Brain pericyte (primary cell): ENCODE data around the gene VPS29.
A peak's percentile ranks its signal among the peaks of the same experiment; 100 is the strongest.
"Not testable (repeated sequence)": the region's sequence is repeated elsewhere in the genome, so short reads cannot be mapped to it uniquely, and the experiment has no call there.

Source experiments
- DNase-seq: peaks from one replicate; pipeline ENCODE4 v3.0.0-alpha.2; 2012; ENCODE audit warnings: low read depth, low spot score

VPS29 gene

DNA sequence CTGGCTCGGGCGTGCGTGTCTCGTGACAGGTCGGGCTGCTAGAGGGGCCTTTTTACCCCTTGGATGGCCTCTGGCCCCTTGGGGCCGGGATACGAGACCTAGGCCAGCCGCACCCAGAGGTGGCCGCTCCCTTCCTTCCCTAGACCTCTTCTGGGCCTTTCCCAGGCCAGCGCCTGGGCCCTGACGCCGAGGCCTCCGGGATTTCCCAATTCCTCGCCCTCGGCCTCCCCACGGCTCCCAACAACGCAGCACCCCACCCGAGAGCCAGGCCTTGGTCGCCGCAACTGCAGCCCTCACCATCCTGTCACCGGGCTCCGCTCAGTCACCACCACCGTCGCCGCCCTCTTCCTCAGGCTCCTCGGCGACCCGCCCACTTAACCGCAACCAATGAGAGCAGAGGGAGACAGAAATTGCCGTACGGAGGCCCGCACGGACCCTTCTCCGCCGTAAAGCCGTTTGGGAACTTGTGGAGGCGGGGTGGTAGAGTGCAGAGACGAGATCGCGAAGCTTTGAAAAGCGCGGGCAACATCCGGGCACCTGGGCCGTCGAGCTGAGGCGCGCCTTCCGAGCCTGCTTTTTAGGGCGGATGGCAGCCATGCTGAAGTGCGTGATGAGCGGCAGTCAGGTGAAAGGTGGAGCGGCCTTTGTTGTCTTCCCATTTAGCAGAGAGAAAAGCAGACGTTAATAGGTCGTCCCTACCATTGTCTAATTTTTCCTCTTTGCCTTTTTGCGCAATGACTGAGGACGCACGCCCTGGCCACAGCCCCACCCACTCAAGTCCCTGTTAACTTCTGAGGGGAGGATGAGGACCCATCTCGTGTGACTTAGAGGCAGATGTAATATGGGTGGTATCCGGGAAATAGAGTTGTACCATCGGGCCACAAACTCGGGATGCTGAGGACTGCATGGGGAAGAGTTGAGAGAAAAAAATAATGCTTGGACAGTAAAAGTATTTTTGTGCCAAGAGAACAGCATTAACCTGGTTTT, at the start of gene VPS29, which contains the start of gene RAD9B:
VPS29 (minus strand) TSS at position 360 of the 987 bp plus-strand sequence; CDS start at position 300, 60 bp downstream.
RAD9B (plus strand) TSS at position 580 of the 987 bp plus-strand sequence; CDS start at position 587, 7 bp downstream.
- peak; percentile 90 for DNase-seq

DNA sequence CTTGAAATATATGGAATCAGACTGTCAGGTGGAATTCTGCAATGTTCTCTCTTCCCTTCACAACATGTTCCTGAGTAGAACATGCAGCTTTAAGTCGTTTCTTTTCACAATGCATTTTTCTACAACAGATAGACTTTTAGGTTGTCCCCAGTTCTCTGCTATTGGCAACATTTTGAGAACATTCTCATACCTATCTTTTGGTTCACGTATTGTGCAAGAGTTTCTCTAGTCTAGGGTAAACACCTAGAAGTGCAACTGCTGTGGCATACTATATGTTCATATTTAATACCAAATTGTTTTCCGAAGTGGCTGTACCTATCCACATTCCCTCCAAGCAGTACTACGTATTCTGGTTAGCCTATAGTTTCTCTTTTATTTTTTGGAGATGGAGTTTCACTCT, 49.1 kb upstream of the VPS29 start:
- no peak for DNase-seq

DNA sequence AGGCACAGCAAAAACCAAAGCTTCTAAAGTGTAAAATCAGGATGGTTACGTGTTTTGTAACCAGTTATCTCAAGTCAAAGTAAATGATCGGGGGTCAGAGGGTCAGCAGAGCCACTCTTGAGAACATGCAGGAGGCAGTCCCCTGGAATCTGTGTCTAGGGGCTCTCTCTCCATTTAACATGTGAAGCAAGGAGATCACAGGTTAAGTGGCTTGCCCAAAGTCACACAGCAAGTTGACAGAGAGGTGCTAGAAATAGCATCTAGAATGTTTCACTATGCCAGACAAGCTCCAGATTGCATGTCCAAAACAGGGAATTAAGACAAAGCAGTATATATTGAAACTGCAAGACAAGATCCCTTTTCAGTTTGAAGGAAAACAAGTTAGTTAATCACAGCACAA, 47.8 kb upstream of the VPS29 start:
- DNase-seq = no peak

DNA sequence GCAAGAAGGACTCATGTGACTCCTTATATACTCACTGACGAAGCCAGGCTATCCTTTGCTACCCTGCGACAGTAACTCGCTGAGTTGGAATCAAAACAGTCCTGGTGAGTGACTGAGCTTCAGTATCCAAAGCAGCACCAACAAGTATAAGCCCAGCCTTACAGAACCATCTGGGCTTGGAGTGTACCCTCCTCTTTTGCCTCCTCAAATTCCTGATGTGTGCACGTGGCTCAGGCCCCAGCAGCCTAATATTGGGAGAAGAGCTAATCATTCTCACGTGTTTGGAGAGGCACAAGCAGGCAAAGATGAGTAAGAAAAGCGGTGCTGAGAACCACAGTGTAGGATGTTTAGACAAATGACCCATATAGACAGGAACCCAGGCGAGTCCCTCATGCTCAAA, 46.8 kb upstream of the VPS29 start:
- DNase-seq = no peak

DNA sequence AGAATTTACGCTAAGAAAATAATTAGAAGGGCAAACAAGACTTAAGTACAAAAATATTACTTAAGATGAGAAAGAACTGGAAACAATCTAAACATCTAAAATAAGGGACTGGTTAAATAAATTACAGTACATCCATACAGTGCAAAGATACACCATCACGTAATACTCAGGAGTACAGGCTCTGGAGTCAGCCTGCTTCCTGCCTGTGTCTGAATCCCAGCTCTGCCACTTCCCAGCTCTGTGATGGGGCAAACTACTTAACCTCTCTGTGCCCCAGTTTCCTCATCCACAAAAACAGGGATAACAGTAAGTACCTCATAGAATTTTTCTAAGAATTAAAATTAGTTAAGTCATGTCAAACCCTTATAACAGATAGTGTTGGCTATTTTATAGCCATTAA, 45.2 kb upstream of the VPS29 start:
- no peak for DNase-seq

DNA sequence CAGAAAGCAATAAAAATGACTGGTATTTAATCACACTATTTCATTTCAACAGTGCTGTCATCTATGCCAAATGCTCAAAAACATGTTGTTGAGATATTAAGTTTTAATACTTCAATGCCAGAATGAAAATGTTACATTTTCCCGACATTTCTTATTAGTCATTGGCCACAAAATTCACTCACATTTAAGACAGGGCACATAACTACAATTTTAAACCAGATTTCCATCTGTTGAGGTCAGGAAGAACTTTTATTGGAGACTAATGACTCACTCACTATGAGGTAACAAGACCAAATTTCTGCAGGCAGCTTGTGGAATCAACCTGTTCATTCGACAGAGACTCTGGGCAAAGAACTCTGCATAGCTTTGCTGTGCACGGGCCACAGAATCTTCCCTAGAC, 44.4 kb upstream of the VPS29 start:
- DNase-seq = no peak

DNA sequence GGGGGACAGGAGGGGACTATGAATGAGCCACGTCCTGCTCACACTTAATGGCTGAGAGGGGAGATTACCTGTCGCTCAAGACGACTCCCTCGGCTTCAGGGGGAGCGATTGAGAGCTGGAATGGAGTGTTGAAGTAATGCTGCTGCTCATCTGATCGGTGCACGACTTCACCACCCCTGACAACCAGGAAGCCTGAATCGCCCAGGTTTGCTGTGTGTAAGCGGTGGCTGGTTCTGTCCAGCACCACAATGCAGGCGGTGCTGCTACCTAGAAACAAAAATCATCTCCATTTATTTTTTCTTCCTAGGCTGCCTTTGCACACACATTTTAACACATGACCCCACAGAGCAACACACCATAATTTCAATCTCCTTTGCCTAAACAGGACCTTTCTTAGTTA, 43.9 kb upstream of the VPS29 start:
- DNase-seq = no peak

DNA sequence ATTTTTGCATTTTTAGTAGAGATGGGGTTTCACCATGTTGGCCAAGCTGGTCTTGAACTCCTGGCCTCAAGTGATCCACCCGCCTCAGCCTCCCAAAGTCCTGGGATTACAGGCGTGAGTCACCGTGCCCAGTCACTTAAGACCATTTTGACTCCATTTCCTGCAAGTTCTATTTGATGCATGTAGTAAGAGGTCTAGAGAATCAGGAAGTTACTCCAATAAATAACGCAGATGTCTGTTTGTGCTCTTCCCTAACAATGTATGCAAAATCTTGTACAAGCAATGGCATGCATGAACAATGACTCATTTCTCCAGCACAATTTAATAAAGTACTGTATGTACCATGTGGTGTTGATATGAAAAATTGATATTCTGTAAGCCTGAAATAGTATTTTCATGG, 43.3 kb upstream of the VPS29 start:
- not testable (repeated sequence) for DNase-seq

DNA sequence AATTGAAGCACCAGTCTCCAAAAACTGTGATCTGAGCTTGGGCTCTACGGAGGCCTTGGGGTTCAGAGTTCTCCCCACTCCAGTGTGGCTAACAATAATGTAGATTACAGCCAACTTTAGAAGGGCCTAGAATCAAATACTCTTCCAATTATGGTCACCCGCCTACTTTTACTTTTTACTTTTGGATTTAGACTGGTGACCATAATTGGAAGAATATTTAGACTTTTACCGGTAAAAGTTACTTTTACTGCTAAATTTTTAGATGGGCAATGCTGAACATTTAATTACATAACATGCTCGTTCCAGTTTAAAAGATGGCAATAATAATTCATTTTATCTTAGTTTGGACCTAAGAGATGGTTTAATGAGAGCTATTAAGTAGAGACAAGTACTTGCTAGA, 42.1 kb upstream of the VPS29 start:
- no peak for DNase-seq

DNA sequence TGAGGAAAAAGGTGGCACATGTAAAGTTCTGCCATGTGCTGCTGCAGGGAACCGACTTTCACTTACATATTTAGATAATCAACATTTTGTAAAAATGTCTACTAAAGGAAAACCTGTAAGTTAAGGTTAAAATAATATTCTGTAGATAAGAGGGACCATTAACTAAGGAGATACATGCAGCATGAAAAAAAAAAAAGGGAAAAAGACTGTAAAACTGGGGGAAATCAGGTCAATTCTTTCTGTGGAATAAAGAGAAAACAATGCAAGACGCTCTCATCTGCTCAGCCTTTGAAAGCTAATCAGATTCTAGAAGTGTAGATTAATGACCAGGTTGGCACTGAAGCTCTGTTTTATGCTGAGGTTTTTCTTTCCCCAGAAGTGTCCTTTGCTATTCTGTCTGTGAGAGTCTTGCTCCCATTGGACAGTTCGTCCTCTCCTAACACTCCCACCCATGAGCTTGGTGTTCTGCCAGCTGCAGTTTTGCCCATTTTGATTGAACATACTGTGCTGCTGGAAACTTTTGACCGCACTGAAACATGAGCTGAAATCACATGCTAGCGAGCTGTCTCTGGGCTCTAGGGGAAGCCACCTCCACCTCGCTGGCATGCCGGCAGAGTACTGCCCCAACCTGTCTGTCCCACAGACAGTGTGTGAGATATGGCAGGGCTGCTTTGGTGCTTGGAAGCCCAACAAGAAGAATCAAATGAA, 41.5 kb upstream of the VPS29 start:
- peak; percentile 60 for DNase-seq

DNA sequence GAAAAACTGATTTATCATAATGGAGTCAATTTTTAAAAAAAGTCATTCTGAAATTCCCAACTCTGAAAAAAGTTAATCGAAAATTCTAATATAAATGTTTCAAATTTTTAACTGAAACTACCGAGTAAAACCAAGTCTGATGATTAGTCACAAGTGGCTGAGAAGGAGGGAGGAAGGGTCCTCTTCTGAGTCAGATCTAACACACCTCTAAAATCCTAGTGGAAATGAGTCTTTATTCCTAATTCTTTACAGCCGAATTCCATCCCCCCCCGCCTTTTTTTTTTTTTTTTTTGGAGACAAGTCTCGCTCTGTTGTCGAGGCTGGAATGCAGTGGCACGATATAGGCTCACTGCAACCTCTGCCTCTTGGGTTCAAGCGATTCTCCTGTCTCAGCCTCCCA, 38.1 kb upstream of the VPS29 start:
- no peak for DNase-seq

DNA sequence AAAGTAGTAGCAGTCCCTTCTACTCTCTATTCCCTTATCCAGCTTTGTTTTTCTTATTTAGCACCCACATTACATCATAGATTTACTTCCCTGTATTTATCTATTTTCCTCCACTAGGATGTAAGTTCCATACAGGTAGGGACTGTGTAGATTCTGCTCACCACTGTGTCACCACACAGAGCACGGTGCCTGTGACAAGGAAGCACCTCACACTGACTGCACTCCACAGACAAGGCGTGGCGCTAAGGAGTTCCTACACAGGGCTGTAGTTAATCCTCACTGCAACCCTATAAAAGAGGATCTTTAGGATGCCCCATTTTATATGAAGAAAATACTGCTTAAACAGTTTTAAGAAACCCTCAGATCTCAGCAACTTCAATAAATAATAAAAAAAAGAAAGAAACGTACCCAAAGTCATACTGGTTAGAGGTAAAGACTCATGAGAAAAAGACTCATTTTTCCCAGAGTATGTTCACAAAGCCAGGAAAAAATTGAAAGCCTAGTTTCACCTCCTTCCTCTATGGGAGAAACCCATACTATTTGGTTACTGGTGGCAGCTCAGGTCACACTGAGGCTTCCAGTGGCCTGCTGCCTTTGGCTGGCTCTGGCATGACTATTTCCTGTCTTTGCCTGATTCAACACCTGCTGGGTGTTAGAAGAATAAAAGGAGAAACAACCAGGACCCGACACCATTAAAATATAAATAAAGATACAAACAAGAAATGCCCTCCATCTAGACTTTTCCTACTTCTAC, 37.1 kb upstream of the VPS29 start:
- no peak for DNase-seq

DNA sequence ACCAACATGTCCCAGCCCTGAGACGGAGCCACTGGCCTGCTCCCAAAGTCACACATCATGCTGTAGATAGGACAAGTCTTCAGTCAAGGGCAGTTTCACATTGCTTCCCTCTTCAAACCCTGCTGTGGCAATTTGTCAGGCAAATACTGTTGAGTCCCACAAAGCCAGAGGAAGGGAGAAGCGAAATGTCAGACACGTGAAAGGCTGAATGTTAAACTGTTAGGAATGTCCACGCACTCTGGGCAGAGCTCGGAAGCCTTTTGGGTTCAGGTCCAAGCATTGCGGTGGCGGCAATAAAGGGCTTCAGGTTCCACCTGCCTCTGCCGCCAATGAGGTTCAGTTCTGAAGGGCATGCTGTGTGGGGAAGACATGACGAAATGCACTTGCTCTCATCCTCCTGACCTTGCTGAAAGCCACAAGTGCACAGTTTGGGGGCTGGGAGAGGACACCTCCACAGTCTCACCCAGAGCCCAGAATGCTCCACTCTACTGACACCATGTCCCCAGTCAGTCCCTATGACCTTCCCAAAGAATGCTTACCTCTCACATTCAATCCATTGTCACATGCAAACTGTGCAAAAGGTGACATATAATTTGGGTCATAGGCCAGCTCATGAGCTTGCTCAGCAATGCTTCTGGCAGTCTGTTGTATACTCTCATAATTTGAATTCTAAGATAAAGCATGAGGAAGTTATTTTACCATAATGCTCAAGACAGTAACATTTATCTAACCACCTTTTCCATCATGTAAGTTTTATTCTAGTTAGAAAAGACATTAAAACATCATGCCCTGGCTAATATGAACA, 35.9 kb upstream of the VPS29 start:
- DNase-seq = no peak

DNA sequence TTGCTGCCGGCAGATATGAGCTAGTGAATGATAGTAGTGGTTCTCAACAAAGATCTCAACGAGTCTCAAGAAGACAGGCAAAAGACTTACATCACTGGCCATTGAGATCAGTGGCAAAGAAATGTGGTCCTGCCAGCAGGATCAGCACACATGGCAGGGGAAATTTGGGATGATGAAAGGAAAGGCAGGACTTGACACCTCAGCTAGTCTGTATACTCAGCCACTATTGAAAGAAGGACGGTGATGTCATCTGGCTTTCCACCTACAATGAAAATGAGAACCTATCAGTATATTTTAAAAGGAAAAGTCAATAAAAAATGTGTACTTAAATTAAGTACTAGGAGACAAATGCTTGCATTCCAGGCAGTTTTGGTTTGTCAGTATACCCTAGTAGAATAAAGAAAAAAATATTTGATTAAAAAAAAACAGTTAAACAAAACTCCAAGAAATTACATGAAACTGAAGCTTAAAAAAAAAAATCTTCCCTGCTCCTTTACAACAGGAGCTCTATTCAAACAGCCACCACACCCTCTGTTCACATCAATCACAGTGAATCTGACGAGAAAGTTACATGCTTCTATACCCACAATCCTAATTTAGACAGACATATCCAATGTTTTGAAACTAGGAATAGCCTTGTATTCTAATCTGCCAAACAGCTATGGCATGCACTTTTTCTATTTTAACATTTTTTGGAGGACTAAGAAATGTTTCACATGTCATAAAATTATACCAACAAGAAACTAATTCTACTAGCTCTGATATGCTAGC, 35.1 kb upstream of the VPS29 start:
- DNase-seq = no peak

DNA sequence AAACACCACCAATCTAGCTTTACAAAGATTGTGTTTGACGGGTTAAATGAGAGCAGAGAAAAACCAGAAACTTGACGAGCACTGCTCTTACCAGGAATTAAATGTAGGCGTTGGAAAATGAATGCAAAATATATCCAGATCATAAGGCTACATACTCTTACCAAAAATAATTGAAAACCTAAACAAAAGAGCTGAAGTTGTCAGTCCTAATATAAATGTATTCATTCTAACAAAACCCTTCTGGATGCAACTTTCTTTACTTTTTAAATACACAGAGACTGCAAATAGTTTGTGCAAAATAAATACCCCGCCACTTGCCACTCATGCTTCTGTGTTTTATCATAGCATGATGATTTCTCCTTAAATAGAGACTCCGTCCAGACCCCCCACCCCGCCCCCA, 32.9 kb upstream of the VPS29 start:
- DNase-seq = no peak

DNA sequence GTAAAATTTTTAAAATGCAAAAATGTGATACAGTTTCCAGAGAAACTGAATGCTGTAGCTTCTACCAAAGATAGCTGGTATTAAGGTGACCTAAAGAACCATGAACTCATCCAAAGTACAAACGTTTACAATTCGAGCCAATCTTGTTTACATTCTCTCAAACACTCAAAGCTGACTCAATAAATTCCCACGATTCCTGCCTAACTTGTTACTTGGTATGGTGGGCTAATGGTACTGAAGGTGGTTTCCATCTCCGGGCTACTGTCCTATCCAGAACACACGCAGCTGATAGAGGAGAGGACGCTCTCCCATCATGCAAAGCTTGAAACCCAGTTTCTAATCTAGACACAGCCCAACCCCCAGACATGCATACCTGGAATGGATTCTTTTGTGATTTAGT, 31.7 kb upstream of the VPS29 start:
- no peak for DNase-seq

DNA sequence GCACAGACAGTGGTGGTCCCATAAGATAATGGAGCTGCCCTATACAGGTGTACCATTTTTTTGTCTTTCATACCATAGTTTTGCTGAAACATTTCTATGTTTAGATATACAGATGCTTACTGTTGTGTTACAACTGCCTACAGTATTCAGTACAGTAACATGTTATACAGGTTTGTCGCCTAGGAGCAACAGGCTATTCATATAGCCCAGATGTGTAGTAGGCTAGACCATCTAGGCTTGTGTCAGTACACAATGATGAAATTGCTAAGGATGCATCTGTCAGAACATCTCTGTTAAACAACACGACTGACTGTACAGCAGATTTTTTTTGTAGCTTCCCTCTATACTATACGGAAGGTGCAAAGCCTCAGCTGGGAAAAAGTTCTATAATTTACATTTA, 30.7 kb upstream of the VPS29 start:
- DNase-seq = no peak

DNA sequence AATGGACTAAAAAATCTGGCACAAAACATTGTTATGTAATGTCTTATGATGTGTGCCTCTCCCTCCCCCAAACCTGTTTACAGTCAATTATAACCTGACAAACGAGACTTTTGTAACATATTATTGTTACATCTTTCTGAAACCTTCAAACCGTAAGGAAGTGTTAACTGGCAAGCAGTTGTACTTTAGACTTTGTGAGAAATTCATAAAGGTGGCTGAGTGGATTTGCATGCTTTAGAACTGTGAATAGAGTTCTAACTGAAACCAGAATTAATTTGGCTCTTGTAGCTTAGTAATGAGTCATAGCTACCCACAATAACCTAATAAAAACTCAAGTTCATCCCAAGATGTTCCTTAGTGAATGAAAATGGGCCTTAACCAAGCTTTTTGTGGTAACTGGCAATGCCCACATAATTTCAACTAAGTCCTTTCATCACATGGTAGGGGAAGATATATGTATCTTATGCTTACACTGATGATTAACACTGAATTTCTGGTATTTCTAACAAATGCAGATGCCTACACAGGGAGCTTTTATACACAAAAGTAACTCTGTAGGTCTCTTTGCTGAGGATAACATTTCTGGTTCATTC, 29.9 kb upstream of the VPS29 start:
- DNase-seq = no peak

DNA sequence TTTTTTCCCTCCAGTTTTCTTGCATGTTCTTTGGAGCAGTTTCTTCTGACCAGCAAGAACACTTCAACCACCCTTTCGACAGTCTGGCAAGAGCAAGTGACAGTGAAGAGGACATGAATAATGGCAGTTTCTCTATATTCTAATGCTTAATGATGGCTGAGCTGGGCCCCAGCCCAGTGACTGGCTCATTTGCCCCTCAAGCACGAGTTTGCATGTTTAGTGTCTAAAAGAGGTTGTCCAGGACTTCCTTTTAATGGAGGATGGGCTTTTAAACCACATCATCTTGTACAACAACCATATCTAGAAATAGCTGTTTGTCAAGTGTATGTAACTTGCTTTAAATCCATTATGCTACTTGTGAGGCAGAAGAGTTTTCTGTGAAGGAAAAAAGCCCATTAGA, 28.6 kb upstream of the VPS29 start:
- DNase-seq = no peak

DNA sequence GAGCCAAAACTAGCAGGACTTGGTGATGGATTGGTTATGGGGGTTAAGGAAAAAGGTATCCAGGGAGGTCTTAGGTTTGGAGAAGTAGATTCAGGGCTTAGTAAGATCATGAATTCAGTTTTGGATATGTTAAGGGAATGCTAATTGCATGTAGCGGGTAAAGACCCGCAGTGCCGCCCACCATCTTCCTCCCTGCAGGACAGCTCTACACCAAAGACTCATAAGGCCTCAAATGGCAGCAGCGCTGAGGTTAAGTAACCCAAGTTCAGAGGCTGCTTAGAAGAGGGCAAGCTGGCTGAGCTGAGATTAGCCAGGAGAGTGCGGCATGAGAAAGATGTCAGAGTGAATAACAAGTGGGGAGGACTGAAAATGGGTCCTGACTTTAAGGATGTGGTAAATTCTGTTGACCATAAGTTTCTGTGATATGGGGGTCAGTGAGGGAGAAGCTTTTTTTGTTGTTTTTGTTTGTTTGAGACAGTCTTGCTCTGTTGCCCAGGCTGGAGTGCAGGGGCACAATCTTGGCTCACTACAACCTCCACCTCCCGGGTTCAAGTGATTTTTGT, 26.4 kb upstream of the VPS29 start:
- no peak for DNase-seq
